OCI-LY1 (cell line): ENCODE measurements around the gene CDX4.

Source experiments
- EZH2 ChIP-seq: fragments of 200-600 bp; sonication (generic), shearing (Covaris generic); IDR thresholded peaks from 2 replicates; pipeline ENCODE4 v1.8.0; 2017; ENCODE audit warnings: borderline replicate concordance, mixed run types, mild to moderate bottlenecking, antibody characterized with exemption, low read length, moderate library complexity, mixed read lengths
- TF ChIP-seq, protein P1 (sequence below): fragments of 200-600 bp; sonication (generic), shearing (Covaris generic); IDR thresholded peaks from 2 replicates; pipeline ENCODE4 v1.5.1; 2017; ENCODE audit warnings: mild to moderate bottlenecking, antibody characterized with exemption, low read length, moderate library complexity, mixed read lengths

DNA sequence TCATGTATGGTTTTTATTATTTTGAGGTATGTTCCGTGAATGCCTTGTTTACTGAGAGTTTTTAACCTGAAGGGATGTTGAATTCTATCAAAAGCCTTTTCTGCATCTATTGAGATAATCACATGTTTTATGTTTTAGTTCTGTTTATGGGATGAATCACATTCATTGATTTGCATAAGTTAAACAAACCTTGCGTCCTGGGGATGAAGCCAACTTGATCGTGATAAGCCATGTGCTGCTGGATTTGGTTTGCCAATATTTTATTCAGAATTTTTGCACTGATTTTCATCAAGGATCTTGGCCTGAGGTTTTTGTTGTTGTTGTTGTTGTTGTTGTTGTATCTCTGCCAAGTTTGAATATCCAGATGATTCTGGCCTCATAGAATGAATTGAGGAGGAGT lies 43.8 kb downstream of the CDX4 start:
- TF ChIP-seq, protein P1, sequence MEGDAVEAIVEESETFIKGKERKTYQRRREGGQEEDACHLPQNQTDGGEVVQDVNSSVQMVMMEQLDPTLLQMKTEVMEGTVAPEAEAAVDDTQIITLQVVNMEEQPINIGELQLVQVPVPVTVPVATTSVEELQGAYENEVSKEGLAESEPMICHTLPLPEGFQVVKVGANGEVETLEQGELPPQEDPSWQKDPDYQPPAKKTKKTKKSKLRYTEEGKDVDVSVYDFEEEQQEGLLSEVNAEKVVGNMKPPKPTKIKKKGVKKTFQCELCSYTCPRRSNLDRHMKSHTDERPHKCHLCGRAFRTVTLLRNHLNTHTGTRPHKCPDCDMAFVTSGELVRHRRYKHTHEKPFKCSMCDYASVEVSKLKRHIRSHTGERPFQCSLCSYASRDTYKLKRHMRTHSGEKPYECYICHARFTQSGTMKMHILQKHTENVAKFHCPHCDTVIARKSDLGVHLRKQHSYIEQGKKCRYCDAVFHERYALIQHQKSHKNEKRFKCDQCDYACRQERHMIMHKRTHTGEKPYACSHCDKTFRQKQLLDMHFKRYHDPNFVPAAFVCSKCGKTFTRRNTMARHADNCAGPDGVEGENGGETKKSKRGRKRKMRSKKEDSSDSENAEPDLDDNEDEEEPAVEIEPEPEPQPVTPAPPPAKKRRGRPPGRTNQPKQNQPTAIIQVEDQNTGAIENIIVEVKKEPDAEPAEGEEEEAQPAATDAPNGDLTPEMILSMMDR = no peak
- no peak for TF ChIP-seq EZH2
